Lung (tissue), 12 donors: ENCODE results near the gene CNKSR3. TPM values are rescaled to one million over a fixed set of nuclear protein-coding genes. Genes with fewer than 3 reads are reported as not detected.
A peak's percentile ranks its signal among the peaks of the same experiment; 100 is the strongest.

Experiments
- ATAC-seq: fragments of 200-7000 bp; cut with Tn5 transposase; one replicate; pipeline ENCODE4 v1.9.1; 2020; ENCODE audit warnings: moderate number of reproducible peaks; ENCODE audit not compliant: insufficient read depth, low FRiP score
- DNase-seq, 3 donors: peaks; one replicate each; pipeline ENCODE4 v3.0.0-alpha.2; 2013 to 2017
- H3K27ac ChIP-seq, 2 donors: one replicate each; pipeline ENCODE4 v1.5.1; 2013; ENCODE audit warnings: mild to moderate bottlenecking in 2 of 2, moderate library complexity in 2 of 2, control low read depth in 1 of 2, inconsistent platforms in 1 of 2, low read depth in 1 of 2, low read length in 1 of 2
- H3K27me3 ChIP-seq, 3 donors: one replicate each; pipeline ENCODE4 v1.5.1; 2013; ENCODE audit warnings: low read length in 2 of 3; ENCODE audit not compliant: control insufficient read depth in 3 of 3, insufficient read depth in 3 of 3
- H3K36me3 ChIP-seq, 4 donors: one replicate each; pipeline ENCODE4 v1.5.1; 2013; ENCODE audit warnings: low read length in 4 of 4, mild to moderate bottlenecking in 1 of 4, moderate library complexity in 1 of 4; ENCODE audit not compliant: control insufficient read depth in 4 of 4, insufficient read depth in 4 of 4
- H3K4me1 ChIP-seq, 5 donors: one replicate each; pipeline ENCODE4 v1.5.1; 2013; ENCODE audit warnings: low read length in 5 of 5, mild to moderate bottlenecking in 2 of 5, moderate library complexity in 1 of 5; ENCODE audit not compliant: control insufficient read depth in 5 of 5, insufficient read depth in 5 of 5
- H3K4me3 ChIP-seq: one replicate; pipeline ENCODE4 v1.5.1; 2013; ENCODE audit warnings: mild to moderate bottlenecking, control low read depth, moderate library complexity
- H3K9ac ChIP-seq, 2 donors: one replicate each; pipeline ENCODE4 v1.5.1; 2013; ENCODE audit warnings: low read length in 2 of 2, control low read depth in 1 of 2; ENCODE audit not compliant: insufficient read depth in 1 of 2
- H3K9me3 ChIP-seq, 4 donors: one replicate each; pipeline ENCODE4 v1.5.1; 2013; ENCODE audit warnings: low read length in 3 of 4, mild to moderate bottlenecking in 1 of 4, moderate library complexity in 1 of 4; ENCODE audit not compliant: control insufficient read depth in 4 of 4, insufficient read depth in 3 of 4
- CTCF ChIP-seq: IDR thresholded peaks from 2 replicates; pipeline ENCODE4 v1.5.1; 2012; ENCODE audit warnings: mild to moderate bottlenecking; ENCODE audit errors: control extremely low read depth, extremely low read depth
- WGBS, 2 donors: extraction: QIAGEN DNeasy Blood & Tissue Kit; methylation state at CpG; one replicate each; pipeline ENCODE4 v1.1.7; 2013; 5-methylcytosine and 5-hydroxymethylcytosine counted together
- polyA plus RNA-seq, 2 donors: library from polyadenylated mRNA; stranded (reverse); fragments of 200-250 nt; gene quantifications; one replicate each; pipeline ENCODE4 v1.2.1, GENCODE V29; 2013
- total RNA-seq, 2 donors: library from RNA; depleted of rRNA in 1 of 2; stranded (reverse); fragments of >200 nt in 1 of 2; gene quantifications; one replicate each; pipeline ENCODE4 v1.2.1, GENCODE V29; 2014 to 2021
- donor health status: control.
- donor health status: control.
- donor health status: Bipolar disorder and iron deficiency.
- donor health status: healthy.
- donor health status: DM: yes; HTN: yes; CAD: no.

Gene CNKSR3
- total and polyA plus RNA-seq, 4 donors = 3.5 to 23.9 (median 13.7) TPM

DNA sequence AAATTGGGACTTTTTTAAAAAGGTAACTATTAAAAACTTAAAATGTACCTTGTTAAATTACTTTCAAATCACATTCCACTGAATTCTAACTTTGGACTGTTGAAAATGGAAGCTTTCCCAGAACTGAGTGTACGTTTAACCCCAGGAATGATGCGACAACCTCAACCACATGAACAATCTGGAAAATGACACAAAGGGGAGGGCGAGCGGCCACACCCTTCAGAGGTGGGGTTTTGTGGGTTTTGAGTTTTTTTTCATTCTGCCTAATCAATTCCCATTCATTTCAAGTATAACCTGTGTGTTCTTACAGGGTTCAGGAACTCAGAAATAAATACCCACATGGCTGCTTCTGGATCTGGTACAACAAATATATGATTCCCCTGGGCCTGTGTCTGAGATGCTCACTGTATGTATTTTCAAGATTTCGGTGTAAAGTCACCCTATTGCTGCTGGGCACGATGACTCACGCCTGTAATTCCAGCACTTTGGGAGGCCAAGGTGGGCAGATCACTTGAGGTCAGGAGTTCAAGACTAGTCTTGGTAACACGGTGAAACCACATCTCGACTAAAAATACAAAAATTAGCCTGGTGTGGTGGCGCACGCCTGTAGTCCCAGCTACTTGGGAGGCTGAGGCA is 21.6 kb downstream of the CNKSR3 start:
- H3K27me3 ChIP-seq = no peaks in the 10 kb centered on the region

DNA sequence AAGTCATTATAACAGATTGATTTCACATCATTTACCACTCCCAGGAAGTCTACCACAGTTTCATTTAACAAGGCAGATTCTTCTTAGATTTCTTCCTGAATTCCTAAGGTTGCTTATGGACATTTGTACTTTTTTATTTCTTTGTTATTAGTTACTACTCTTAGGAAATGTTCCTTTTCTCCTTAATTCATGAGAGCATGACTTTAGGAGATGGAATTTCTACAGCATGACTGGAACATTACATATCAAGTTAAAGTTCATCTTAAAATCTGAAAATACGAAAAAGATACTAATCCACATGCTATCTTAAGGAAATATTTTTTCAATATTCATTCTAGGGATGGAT is 22.3 kb downstream of the CNKSR3 start:
- TF ChIP-seq CTCF = no peak
- Histone ChIP-seq H3K9me3 (no peaks in the 10 kb centered on the region), H3K27me3 (no peaks in the 10 kb centered on the region), H3K36me3 (no peaks in the 10 kb centered on the region), H3K4me3 (no peak overlapping the region), H3K4me1 (peaks cover 4 to 24% (median 6%) of the 10 kb centered on the region in 5 donors), H3K9ac (no peak overlapping the region), H3K27ac (no peak overlapping the region)
- no peak for DNase-seq
- 90 to 94% methylated on average over 1 of the region's 1 CpG for WGBS, 2 donors
- no peak for ATAC-seq

More for the DNA sequence above, 21.6 kb downstream of the CNKSR3 start:
- Histone ChIP-seq H3K36me3 (no peaks in the 10 kb centered on the region), H3K27ac (no peak overlapping the region), H3K4me3 (no peak overlapping the region), H3K9ac (no peak overlapping the region), H3K4me1 (peaks cover 0 to 18% (median 4%) of the 10 kb centered on the region in 5 donors), H3K9me3 (no peaks in the 10 kb centered on the region)
- ATAC-seq (peak; percentile 6), DNase-seq (no peak)
- 91 to 94% methylated on average over 11 of the region's 11 CpGs for WGBS, 2 donors
- TF ChIP-seq CTCF = no peak

DNA sequence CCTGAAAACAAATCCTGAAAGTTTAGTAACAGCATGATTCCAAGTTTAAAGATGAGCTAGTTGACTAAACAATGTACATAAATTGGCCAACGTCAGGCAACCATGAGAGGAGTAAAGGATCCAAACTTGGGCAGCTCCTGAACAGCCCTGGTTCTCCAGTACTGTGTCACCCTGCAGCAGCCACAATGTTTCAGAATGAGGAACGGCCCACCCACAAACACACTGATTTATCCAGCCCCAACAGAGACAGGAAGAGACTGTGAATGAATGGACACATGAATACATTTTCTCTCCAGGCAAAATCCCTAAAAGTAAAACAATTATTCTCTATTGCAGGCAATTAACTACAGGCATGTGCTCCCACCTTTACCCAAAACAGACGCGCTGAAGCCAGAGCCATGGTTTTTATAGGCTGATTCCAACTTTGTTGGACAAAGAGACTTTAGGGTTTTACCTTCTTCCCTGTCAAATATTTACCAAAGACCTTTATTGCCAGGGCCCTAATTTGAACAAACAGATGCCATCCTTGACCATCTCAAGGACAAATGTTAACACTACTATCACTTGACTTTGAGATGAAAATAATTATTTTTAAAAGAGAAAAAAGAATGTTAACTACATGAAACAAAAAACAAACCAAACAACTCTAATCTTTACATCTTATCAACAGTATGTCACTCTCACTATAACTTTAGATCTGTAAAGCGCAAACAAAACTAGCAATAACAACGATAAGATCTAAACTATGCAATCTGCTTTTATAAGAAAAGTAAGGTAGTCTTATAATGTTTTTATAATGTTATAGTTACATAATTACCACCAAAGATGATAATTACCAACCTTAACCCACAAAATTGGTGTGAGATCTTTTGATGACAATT is 22.9 kb downstream of the CNKSR3 start:
- H3K9me3 ChIP-seq = no peaks in the 10 kb centered on the region
- H3K27me3 ChIP-seq = no peaks in the 10 kb centered on the region
- DNase-seq = no peak
- H3K36me3 ChIP-seq = no peaks in the 10 kb centered on the region
- WGBS, 2 donors = 67 to 73% methylated on average over 6 of the region's 6 CpGs
- no peak overlapping the region for H3K4me3 ChIP-seq
- H3K27ac ChIP-seq = no peak overlapping the region
- peaks cover 7 to 30% (median 10%) of the 10 kb centered on the region in 5 donors for H3K4me1 ChIP-seq
- TF ChIP-seq CTCF = no peak
- no peak for ATAC-seq
- peak overlapping the region in 1 of 2 donors; percentile 1 for H3K9ac ChIP-seq
